ENCODE results near the gene IGFBP3. TPM values are rescaled to one million over a fixed set of nuclear protein-coding genes. Genes with fewer than 3 reads are reported as not detected.
A peak's percentile ranks its signal among the peaks of the same experiment; 100 is the strongest.

The IGFBP3 gene
- total and polyA plus RNA-seq, 8 donors, result 33.8 to 82.3 (median 48.9) TPM

DNA sequence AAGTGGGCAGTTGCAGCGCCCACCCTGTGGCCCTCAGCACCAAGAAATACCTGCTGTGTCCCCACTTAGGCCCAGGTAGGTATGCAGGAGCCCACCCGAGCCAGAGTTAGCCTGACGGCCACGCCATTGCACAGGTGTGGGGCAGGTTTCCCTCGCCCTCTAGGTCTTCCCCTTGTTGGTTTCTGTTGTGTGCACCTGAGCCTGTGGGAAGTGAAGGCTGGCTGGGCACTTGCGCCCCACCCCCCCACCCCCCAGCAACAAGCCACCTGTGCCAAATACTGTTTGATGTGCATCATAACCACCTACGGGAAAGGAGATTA lies 48.1 kb downstream of the IGFBP3 start, which contains the start of gene CCDC201:
Gene CCDC201 (minus strand): TSS at position 48 of the 320 bp plus-strand sequence. CDS start 75 bp downstream, outside the sequence.
- Histone ChIP-seq H3K27me3 (no peaks in the 10 kb centered on the region), H3K4me3 (no peak within 1 kb of the TSS), H3K9me3 (peaks cover 0 to under 1% of the 10 kb centered on the region in 2 donors), H3K36me3 (no peaks in the 10 kb centered on the region), H3K4me1 (no peaks in the 10 kb centered on the region), H3K27ac (no peak within 1 kb of the TSS)
- TF ChIP-seq, protein P1, sequence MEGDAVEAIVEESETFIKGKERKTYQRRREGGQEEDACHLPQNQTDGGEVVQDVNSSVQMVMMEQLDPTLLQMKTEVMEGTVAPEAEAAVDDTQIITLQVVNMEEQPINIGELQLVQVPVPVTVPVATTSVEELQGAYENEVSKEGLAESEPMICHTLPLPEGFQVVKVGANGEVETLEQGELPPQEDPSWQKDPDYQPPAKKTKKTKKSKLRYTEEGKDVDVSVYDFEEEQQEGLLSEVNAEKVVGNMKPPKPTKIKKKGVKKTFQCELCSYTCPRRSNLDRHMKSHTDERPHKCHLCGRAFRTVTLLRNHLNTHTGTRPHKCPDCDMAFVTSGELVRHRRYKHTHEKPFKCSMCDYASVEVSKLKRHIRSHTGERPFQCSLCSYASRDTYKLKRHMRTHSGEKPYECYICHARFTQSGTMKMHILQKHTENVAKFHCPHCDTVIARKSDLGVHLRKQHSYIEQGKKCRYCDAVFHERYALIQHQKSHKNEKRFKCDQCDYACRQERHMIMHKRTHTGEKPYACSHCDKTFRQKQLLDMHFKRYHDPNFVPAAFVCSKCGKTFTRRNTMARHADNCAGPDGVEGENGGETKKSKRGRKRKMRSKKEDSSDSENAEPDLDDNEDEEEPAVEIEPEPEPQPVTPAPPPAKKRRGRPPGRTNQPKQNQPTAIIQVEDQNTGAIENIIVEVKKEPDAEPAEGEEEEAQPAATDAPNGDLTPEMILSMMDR (IDR thresholded peaks at IDR 0.05), result no peak
- ATAC-seq (no peak), DNase-seq (no peak)
- intact Hi-C loops (cut with DNase I), result no loop called here

DNA sequence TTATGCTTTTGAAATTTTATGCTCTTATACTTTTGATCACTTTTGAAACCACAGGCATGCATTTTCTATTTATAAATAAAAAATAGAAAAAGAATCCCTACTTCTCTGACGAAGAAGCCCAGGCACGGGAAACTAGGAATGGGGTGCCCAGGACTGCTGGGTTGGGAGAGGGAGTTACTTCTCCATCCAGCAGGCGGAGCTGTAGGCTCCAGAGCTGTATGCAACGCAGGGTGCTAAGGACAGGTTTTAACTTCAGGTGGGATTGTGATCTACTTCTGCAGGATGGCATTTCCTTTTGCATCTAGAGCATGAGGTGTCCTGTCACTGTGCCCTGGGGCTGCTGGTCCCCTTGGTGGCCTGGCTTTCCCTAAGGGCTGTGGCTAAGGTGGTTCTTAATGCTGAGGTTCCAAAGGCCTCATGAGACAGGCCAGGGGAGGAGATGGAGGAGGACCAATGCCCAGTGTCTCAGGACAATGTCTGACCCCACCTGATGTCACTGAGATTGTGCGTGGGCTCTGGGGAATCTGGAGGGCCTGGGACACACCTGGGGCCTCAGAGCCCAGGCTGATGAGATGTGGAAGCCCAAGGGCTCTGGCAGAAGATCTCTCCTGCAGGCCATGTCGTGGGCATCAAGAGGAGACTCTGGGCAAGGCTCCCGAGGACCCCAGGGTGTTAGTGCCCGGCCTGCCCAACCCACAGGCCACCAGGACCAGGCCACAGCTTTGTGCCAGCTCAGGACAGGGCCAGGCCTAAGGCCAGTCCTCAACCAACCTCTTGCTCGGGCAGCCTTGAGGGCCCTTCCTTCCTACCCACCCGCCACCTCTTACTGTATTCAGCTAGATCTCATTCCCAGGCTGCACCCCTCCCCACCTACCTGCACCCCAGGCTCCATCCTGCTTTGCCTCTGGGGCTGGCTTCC lies 48.7 kb downstream of the IGFBP3 start:
- Histone ChIP-seq H3K9me3 (no peaks in the 10 kb centered on the region), H3K4me3 (no peak overlapping the region), H3K4me1 (no peaks in the 10 kb centered on the region), H3K36me3 (no peaks in the 10 kb centered on the region), H3K27me3 (no peaks in the 10 kb centered on the region), H3K27ac (no peak overlapping the region)
- DNase-seq, result no peak
- intact Hi-C loops (cut with DNase I), result no loop called here
- TF ChIP-seq, protein P1 (IDR thresholded peaks at IDR 0.05), result no peak
- ATAC-seq, result peak; percentile 29

DNA sequence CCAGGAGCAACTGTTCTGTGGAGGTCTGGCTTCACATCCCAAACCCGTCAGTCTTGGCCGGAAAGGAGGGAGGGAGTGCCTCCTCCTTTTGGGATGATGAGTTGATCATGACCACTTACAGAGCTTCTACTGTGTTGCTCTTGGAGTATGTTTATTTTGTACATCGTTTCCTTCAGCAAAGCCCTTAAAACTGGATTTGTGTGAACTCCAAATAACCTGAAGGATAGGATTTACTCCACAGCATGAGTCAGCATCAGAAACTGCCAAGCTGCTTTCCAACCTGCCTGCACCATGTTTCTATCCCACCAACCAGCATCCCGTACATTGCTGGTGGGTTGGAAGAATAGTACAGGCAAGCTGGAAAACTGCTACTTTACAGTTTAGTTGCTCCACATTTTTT lies 51.6 kb downstream of the IGFBP3 start:
- intact Hi-C loops (cut with DNase I), result no loop called here

DNA sequence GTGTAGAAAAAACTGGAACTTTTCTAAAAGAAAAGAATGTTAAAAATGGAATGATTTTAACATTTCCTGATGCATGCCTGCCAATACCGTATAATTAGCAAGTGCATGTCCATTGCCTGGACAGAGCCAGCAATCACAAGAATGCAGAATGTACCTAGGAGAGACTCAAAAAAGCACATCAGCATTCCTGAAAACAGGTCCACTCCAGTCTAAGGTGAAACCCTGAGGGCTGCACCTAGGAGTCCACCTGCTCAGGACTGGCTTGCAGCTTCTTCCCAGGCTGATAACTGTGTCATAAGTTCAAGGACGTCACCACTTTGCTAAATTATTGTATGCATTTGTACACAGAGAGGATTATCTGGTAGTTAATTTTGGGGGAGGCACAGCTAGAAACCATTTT lies 53.6 kb downstream of the IGFBP3 start:
- Histone ChIP-seq H3K9me3 (no peaks in the 10 kb centered on the region), H3K4me3 (no peak overlapping the region), H3K4me1 (no peaks in the 10 kb centered on the region), H3K27me3 (no peaks in the 10 kb centered on the region), H3K27ac (no peak overlapping the region), H3K36me3 (no peaks in the 10 kb centered on the region)
- TF ChIP-seq, protein P1 (IDR thresholded peaks at IDR 0.05), result no peak
- ATAC-seq (no peak), DNase-seq (no peak)
- intact Hi-C loops (cut with DNase I), result no loop called here

More for the DNA sequence above, 51.6 kb downstream of the IGFBP3 start:
- no peaks in the 10 kb centered on the region for H3K36me3 ChIP-seq
- H3K27me3 ChIP-seq, result no peaks in the 10 kb centered on the region
- TF ChIP-seq, protein P1 (IDR thresholded peaks at IDR 0.05), result no peak
- no peaks in the 10 kb centered on the region for H3K4me1 ChIP-seq
- no peak overlapping the region for H3K27ac ChIP-seq
- no peak for DNase-seq
- no peak for ATAC-seq
- H3K9me3 ChIP-seq, result no peaks in the 10 kb centered on the region
- no peak overlapping the region for H3K4me3 ChIP-seq

DNA sequence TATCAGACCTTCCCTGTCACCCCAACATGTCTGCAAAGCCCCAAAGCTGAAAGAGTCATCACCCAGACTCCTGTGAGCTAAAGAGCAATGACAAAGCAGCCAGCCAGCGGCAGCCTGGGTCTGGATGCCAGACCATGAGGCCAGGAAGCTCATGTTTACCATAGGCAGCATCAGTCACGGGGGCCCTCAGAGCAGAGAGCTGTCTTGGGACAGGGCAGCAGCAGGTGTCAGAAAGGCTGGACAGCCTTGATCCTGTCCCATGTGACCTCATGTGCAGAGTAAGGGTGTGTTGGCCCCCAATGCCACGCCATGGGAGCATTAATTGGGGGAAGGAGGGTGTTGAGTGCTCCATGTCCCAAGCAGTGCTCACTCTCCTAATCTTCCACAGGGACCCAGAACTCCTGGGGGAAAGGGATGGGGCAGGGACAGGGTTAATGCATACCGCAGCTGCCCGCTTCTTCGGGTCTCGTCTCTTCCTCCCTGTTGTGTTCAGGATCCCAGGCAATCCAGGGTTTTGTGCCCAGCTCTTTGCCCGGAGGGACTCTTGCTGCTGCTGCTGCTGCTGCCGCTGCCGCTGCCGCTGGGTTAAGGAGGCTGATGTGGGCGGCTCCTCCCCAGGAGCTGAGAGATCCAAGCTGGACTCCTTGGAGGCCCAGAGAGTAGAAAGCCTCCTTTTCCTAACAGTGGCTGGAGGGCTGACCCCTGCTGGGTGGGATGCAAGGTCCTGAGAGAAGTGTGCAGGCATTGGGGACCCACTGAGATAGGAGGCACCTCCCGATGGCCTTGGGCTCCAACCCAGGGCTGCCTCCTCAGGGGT lies 55.3 kb downstream of the IGFBP3 start:
- no peak overlapping the region for H3K4me3 ChIP-seq
- H3K9me3 ChIP-seq, result no peaks in the 10 kb centered on the region
- H3K27ac ChIP-seq, result no peak overlapping the region
- no peak for ATAC-seq
- DNase-seq, result no peak
- TF ChIP-seq, protein P1 (IDR thresholded peaks at IDR 0.05), result no peak
- H3K4me1 ChIP-seq, result no peaks in the 10 kb centered on the region
- intact Hi-C loops (cut with DNase I), result no loop called here
- no peaks in the 10 kb centered on the region for H3K27me3 ChIP-seq
- H3K36me3 ChIP-seq, result no peaks in the 10 kb centered on the region

Data from left lung (tissue), 10 donors.